Kidney epithelial cell (primary cell): Measurements from ENCODE around the gene BTN3A1. TPM values are rescaled to one million over a fixed set of nuclear protein-coding genes. Genes with fewer than 3 reads are reported as not detected.

Experiments used
- DNase-seq: peaks from one replicate; pipeline ENCODE4 v3.0.0-alpha.2; 2010; ENCODE audit warnings: low read depth
- H3K27me3 ChIP-seq: 2 replicates; pipeline ENCODE4 v1.6.0; 2011; ENCODE audit warnings: low read length; ENCODE audit not compliant: control insufficient read depth, insufficient read depth
- H3K36me3 ChIP-seq: 2 replicates; pipeline ENCODE4 v1.5.1; 2011; ENCODE audit warnings: low read length; ENCODE audit not compliant: control insufficient read depth, insufficient read depth
- H3K4me3 ChIP-seq: 2 replicates; pipeline ENCODE4 v1.5.1; 2011; ENCODE audit warnings: low read depth, mild to moderate bottlenecking, control low read depth, low read length
- CTCF ChIP-seq: IDR thresholded peaks from 2 replicates; pipeline ENCODE4 v1.5.1; 2011; ENCODE audit warnings: mild to moderate bottlenecking, moderate library complexity, low read length, control low read depth, inconsistent platforms; ENCODE audit not compliant: insufficient read depth, poor library complexity, severe bottlenecking
- total RNA-seq: library from RNA; depleted of rRNA; stranded (reverse); fragments of >200 nt; gene quantifications from 2 replicates; pipeline ENCODE4 v1.2.3, GENCODE V29; 2015

Gene BTN3A1
- total RNA-seq, 1 donor from 2014 or later, result 11.7 TPM

DNA sequence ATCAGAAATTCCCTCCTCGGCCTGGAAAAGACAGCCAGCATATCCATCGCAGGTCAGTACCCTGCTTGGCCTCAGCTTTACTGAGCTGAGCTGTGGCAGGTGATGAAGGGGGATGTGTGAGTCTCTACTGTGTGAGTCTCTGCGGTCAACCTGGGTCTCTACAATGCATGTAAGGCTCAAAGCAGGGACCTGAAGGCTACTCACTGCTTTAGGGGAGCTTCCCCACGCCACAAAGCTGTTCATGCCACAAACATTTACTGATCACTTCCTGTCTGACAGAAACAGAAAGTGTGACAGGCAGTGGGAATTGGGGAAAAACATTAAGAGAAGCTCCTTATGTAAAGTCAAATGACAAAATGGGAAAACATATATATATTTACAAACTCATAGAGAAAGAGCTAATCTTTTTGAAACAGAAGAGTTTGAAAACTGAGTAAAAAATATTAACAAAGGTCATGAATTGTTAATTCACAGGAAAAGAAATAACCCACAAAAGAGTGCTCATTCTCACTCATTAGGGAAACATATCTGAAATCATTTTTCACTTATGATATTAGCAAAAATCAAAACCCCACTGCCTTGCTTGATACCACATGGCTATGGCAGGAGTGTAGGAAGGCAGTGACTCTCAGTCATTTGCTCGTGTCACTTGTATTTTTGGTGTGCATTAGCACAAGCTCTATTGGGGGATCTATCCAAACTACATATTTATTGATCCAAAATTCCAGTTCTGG, 44.0 kb downstream of the BTN3A1 start:
- Histone ChIP-seq H3K27me3 (no peaks in the 10 kb centered on the region), H3K36me3 (no peaks in the 10 kb centered on the region), H3K4me3 (no peak overlapping the region)
- no peak for DNase-seq
- no peak for TF ChIP-seq CTCF

DNA sequence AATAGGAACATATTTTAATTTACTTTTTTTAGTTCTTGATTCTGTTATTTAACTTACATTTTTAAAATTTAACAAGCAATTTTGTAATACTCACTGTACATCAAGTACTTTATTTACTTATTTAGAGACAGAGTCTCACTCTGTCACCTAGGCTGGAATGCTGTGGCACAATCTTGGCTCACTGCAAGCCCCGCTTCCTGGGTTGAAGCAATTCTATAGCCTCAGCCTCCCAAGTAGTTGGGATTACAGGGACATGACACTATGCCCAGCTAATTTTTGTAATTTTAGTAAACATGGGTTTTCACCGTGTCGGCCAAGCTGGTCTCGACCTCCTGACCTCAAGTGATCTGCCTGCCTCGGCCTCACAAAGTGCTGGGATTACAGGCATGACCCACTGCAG, 45.2 kb downstream of the BTN3A1 start:
- DNase-seq, result no peak
- no peaks in the 10 kb centered on the region for H3K36me3 ChIP-seq
- no peaks in the 10 kb centered on the region for H3K27me3 ChIP-seq
- no peak for TF ChIP-seq CTCF
- H3K4me3 ChIP-seq, result no peak overlapping the region

DNA sequence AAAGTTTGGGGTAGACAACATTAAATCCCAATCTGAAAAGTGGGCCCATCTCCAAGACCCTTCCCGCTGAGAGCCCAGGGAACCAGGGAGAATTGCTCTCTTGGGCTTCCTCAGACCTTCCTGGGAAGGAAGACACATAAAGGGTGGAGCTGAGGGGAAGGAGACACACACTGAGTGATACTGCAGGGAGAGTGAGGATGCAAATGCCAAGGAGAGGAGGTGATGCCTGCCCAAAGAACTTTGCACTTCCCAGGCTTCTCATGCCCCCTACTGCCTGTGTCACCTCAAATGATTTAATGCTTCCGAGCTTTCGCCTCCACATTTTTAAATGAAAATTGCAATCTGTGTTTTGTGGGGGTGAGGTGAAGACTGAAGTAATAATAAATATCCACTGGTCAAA, 48.2 kb downstream of the BTN3A1 start:
- no peak for TF ChIP-seq CTCF
- no peak overlapping the region for H3K4me3 ChIP-seq
- no peaks in the 10 kb centered on the region for H3K27me3 ChIP-seq
- no peaks in the 10 kb centered on the region for H3K36me3 ChIP-seq
- no peak for DNase-seq

GRCh38 chr6:26452631-26453235, 50.7 kb downstream of the BTN3A1 start:
- no peaks in the 10 kb centered on the region for H3K36me3 ChIP-seq
- no peak for TF ChIP-seq CTCF
- no peaks in the 10 kb centered on the region for H3K27me3 ChIP-seq
- no peak for DNase-seq
- H3K4me3 ChIP-seq, result no peak overlapping the region

DNA sequence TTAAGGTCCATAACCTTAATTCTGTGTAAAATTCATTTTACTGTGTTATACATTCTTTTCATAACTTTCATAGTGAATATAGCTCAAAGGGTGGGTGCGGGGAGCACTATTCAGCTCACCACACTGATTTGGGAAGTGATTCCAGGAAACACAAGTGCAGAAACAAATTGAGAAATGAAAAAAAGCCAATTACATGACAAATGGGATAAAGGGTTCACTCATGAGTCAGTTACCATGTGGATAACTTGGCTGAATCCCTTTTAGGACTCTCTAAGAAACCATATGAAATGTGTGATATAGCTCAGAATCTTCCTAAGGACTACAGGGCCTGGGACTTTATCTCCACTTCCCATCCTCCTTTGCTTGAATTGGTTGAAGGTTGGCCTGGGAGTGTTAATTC, 52.6 kb downstream of the BTN3A1 start:
- no peak overlapping the region for H3K4me3 ChIP-seq
- no peaks in the 10 kb centered on the region for H3K36me3 ChIP-seq
- no peak for TF ChIP-seq CTCF
- no peak for DNase-seq
- H3K27me3 ChIP-seq, result no peaks in the 10 kb centered on the region

- H3K36me3 ChIP-seq, result no peaks in the 10 kb centered on the region
- no peak for TF ChIP-seq CTCF
- no peak for DNase-seq
- H3K27me3 ChIP-seq, result no peaks in the 10 kb centered on the region
- H3K4me3 ChIP-seq, result no peak overlapping the region
These were observed 53.4 kb downstream of the BTN3A1 start for GRCh38 chr6:26455357-26455970.
